ENCODE data around the gene PPID.

DNA sequence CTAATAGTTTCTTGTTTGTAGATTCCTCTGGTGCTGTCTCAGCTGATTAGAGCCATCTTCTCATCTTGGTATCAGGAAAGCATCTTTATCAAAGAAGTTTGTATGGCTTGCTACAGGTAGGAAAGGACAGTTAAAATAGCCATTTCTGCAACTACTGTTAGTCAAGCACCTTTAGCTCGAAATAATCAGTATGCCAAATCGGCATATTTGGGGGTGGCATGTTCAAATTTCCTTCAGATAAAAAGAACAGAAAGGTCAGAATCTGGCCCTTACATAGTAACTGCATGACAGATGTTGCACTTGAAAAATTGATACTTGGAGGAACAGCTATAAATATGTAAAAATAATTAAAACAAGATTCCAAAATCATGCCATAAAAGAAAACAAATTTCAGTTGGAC, 56.3 kb downstream of the PPID start:
- TF ChIP-seq, protein P1, sequence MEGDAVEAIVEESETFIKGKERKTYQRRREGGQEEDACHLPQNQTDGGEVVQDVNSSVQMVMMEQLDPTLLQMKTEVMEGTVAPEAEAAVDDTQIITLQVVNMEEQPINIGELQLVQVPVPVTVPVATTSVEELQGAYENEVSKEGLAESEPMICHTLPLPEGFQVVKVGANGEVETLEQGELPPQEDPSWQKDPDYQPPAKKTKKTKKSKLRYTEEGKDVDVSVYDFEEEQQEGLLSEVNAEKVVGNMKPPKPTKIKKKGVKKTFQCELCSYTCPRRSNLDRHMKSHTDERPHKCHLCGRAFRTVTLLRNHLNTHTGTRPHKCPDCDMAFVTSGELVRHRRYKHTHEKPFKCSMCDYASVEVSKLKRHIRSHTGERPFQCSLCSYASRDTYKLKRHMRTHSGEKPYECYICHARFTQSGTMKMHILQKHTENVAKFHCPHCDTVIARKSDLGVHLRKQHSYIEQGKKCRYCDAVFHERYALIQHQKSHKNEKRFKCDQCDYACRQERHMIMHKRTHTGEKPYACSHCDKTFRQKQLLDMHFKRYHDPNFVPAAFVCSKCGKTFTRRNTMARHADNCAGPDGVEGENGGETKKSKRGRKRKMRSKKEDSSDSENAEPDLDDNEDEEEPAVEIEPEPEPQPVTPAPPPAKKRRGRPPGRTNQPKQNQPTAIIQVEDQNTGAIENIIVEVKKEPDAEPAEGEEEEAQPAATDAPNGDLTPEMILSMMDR (IDR thresholded peaks at IDR 0.05) = no peak
- no peak for TF ChIP-seq POLR2AphosphoS5 (IDR thresholded peaks at IDR 0.05)

Measured in gastroesophageal sphincter (tissue), 3 donors.